Testis (tissue), 3 donors: ENCODE measurements around the gene GUK1. TPM values are rescaled to one million over a fixed set of nuclear protein-coding genes. Genes with fewer than 3 reads are reported as not detected.

Experiments used
- DNase-seq: peaks from one replicate; pipeline ENCODE4 v3.0.0-alpha.2; 2019
- H3K27ac ChIP-seq, 2 donors: fragments of 200-600 bp; sonication (generic); one replicate each; pipeline ENCODE4 v1.5.1; 2019
- H3K27me3 ChIP-seq: fragments of 200-600 bp; sonication (generic); one replicate; pipeline ENCODE4 v1.5.1; 2019
- H3K36me3 ChIP-seq: fragments of 200-600 bp; sonication (generic); one replicate; pipeline ENCODE4 v1.5.1; 2017; ENCODE audit warnings: low read depth; ENCODE audit errors: missing control alignments
- H3K4me1 ChIP-seq: fragments of 200-600 bp; sonication (generic); one replicate; pipeline ENCODE4 v1.5.1; 2019
- H3K4me3 ChIP-seq, 2 donors: fragments of 200-600 bp; sonication (generic); one replicate each; pipeline ENCODE4 v1.5.1; 2017 to 2019
- H3K9me3 ChIP-seq: fragments of 200-600 bp; sonication (generic); one replicate; pipeline ENCODE4 v1.5.1; 2017
- POLR2A ChIP-seq: fragments of 450-650 bp; IDR thresholded peaks from one replicate; pipeline ENCODE4 v1.6.1; 2017; ENCODE audit warnings: antibody characterized with exemption, mild to moderate bottlenecking, moderate library complexity
- WGBS, 2 donors: methylation state at CpG; one replicate each; pipeline ENCODE4 v1.1.5; 2018; 5-methylcytosine and 5-hydroxymethylcytosine counted together
- intact Hi-C: fragments of 100-400 bp; cut with DNase I; formaldehyde crosslinking; loops from one replicate; pipeline ENCODE4 v1.15.1; 2023; ENCODE audit warnings: low total_unique reads
- polyA plus RNA-seq: library from polyadenylated mRNA; stranded (reverse); fragments of 350-450 nt; fragmentation: Illumina TruSeq; extraction: RNeasy Lipid Tissue Mini Kit (QIAGEN cat#74804); gene quantifications from one replicate; pipeline ENCODE4 v1.2.3, GENCODE V29; 2014; ENCODE audit warnings: low read depth, low replicate concordance; ENCODE audit not compliant: insufficient read depth
- total RNA-seq, 2 donors: library from RNA; depleted of rRNA; stranded (reverse); fragments of >200 nt; gene quantifications; one replicate each; pipeline ENCODE4 v1.2.3, GENCODE V29; 2016
- TF ChIP-seq, protein P1 (sequence below), 3 experiments: fragments of 450-650 bp in 2 of 3; fragments of 200-600 bp in 1 of 3; sonication (generic) in 1 of 3; IDR thresholded peaks; one replicate each; pipeline ENCODE4 v1.5.1; 2016 to 2019; ENCODE audit warnings: antibody characterized with exemption in 3 of 3, mild to moderate bottlenecking in 2 of 3, moderate library complexity in 1 of 3

The GUK1 gene
- total and polyA plus RNA-seq, 3 donors from 2014 or later = 236 to 343 (median 298) TPM

DNA sequence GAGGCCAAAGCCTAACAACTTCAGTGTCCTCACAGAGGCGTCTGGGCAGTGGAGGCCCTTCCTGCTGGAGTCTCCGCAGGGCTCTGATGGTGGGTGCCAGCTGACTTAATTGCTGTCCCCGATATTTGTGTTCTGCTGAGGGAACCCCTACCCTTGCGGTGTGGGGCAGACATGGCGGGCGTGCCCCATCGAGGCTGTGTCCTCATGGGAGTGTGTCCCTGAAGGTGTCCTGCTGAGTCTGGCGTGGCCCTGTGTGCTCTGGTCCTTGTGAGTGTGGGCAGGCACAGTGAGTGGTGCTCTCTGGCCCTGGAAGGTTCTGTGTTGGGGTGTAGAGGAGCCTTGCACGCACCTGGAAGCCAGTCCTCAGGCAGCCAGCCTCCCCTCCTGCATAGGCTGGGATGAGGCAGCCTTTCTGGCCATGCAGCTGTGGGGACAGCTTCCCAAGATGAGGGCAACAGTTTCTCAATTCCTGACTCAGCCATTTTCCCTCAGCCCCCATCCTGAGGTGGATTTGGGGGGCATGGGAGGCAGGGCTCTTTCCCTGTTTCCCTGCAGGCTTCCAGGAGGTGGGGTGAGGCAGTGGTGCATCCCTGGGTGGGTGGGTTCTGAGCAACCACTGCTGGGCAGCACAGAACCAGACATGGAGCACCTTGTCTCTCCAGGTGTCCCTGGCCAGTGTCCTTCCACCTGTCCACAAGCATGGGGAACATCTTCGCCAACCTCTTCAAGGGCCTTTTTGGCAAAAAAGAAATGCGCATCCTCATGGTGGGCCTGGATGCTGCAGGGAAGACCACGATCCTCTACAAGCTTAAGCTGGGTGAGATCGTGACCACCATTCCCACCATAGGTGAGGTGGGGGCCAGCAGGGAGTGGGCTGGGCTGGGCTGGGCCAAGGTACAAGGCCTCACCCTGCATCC, 43.4 kb upstream of the GUK1 start:
- intact Hi-C loops = no loop called here
- TF ChIP-seq, protein P1, sequence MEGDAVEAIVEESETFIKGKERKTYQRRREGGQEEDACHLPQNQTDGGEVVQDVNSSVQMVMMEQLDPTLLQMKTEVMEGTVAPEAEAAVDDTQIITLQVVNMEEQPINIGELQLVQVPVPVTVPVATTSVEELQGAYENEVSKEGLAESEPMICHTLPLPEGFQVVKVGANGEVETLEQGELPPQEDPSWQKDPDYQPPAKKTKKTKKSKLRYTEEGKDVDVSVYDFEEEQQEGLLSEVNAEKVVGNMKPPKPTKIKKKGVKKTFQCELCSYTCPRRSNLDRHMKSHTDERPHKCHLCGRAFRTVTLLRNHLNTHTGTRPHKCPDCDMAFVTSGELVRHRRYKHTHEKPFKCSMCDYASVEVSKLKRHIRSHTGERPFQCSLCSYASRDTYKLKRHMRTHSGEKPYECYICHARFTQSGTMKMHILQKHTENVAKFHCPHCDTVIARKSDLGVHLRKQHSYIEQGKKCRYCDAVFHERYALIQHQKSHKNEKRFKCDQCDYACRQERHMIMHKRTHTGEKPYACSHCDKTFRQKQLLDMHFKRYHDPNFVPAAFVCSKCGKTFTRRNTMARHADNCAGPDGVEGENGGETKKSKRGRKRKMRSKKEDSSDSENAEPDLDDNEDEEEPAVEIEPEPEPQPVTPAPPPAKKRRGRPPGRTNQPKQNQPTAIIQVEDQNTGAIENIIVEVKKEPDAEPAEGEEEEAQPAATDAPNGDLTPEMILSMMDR (IDR thresholded peaks at IDR 0.05) = no peak
- TF ChIP-seq POLR2A = no peak
- no peak overlapping the region for H3K4me3 ChIP-seq
- 85 to 93% methylated on average over 2 to 13 of the region's 13 CpGs for WGBS, 2 donors
- peaks cover 3% of the 10 kb centered on the region for H3K4me1 ChIP-seq
- H3K27ac ChIP-seq = no peak overlapping the region
- H3K9me3 ChIP-seq = no peaks in the 10 kb centered on the region
- no peaks in the 10 kb centered on the region for H3K27me3 ChIP-seq
- H3K36me3 ChIP-seq = no peaks in the 10 kb centered on the region
- no peak for DNase-seq

DNA sequence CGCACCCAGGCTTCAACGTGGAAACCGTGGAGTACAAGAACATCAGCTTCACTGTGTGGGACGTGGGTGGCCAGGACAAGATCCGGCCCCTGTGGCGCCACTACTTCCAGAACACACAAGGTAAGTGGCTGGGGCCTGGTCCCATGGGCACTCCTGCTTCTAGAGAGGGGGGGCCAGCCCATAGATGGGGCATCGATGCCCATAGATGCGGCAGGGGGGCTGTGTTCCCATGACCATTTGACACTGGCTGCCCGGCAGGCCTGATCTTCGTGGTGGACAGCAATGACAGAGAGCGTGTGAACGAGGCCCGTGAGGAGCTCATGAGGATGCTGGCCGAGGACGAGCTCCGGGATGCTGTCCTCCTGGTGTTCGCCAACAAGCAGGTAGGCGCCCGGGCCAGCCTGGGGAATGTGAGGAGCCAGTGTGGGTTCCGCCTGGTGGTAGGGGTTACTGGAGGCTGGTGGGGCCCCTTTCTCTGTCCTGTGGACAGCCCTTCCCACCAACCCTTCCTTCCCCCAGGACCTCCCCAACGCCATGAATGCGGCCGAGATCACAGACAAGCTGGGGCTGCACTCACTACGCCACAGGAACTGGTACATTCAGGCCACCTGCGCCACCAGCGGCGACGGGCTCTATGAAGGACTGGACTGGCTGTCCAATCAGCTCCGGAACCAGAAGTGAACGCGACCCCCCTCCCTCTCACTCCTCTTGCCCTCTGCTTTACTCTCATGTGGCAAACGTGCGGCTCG, 42.6 kb upstream of the GUK1 start:
- Histone ChIP-seq H3K4me1 (peaks cover 9% of the 10 kb centered on the region), H3K36me3 (no peaks in the 10 kb centered on the region), H3K4me3 (no peak overlapping the region), H3K27ac (no peak overlapping the region), H3K9me3 (no peaks in the 10 kb centered on the region), H3K27me3 (no peaks in the 10 kb centered on the region)
- intact Hi-C loops = no loop called here
- no peak for DNase-seq
- TF ChIP-seq, protein P1 (IDR thresholded peaks at IDR 0.05) = no peak
- TF ChIP-seq POLR2A = no peak
- WGBS, 2 donors = 83 to 90% methylated on average over 17 to 34 of the region's 34 CpGs

DNA sequence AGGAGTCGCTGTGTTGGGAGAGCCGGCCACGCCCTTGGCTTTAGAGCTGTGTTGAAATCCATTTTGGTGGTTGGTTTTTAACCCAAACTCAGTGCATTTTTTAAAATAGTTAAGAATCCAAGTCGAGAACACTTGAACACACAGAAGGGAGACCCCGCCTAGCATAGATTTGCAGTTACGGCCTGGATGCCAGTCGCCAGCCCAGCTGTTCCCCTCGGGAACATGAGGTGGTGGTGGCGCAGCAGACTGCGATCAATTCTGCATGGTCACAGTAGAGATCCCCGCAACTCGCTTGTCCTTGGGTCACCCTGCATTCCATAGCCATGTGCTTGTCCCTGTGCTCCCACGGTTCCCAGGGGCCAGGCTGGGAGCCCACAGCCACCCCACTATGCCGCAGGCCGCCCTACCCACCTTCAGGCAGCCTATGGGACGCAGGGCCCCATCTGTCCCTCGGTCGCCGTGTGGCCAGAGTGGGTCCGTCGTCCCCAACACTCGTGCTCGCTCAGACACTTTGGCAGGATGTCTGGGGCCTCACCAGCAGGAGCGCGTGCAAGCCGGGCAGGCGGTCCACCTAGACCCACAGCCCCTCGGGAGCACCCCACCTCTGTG, 41.7 kb upstream of the GUK1 start:
- no peaks in the 10 kb centered on the region for H3K36me3 ChIP-seq
- no peak for DNase-seq
- peaks cover 10% of the 10 kb centered on the region for H3K4me1 ChIP-seq
- H3K27ac ChIP-seq = no peak overlapping the region
- H3K4me3 ChIP-seq = no peak overlapping the region
- no peaks in the 10 kb centered on the region for H3K27me3 ChIP-seq
- WGBS, 2 donors = 85 to 90% methylated on average over 15 to 28 of the region's 28 CpGs
- intact Hi-C loops = no loop called here
- no peaks in the 10 kb centered on the region for H3K9me3 ChIP-seq
- no peak for TF ChIP-seq POLR2A
- TF ChIP-seq, protein P1 (IDR thresholded peaks at IDR 0.05) = no peak

DNA sequence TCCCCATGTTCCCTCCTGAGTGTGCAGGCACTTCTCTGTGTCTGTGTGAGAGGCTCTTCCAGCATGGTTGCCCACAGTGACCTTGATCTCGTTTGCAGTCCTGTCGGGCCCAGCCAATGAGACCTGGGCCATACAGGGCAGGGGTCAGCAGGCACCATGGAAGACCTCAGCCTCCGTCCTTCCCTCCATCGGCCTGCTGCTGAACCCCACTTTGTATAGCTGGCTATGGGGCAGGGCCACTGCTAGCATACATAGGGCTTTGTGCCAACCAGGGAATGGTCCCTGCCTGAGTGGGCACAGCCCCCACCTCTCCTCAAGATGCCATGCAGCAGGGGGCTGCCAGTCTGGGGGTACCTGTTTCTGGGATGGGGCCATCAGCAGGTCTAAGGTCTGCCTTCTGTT, 40.7 kb upstream of the GUK1 start:
- H3K27me3 ChIP-seq = no peaks in the 10 kb centered on the region
- intact Hi-C loops = no loop called here
- TF ChIP-seq POLR2A = no peak
- TF ChIP-seq, protein P1 (IDR thresholded peaks at IDR 0.05) = no peak
- H3K4me3 ChIP-seq = no peak overlapping the region
- 50 to 51% methylated on average over 4 of the region's 4 CpGs for WGBS, 2 donors
- H3K4me1 ChIP-seq = peaks cover 14% of the 10 kb centered on the region
- no peak overlapping the region for H3K27ac ChIP-seq
- H3K9me3 ChIP-seq = no peaks in the 10 kb centered on the region
- no peaks in the 10 kb centered on the region for H3K36me3 ChIP-seq
- no peak for DNase-seq
